PFSK-1 (cell line): ENCODE data around the gene HSPA13.

Experiments
- FOXP2 ChIP-seq: optimal IDR thresholded peaks from 2 replicates; pipeline ENCODE3; 2011; ENCODE audit warnings: borderline replicate concordance, control low read depth, inconsistent platforms; ENCODE audit not compliant: insufficient read depth; ENCODE audit errors: extremely low read length, extremely low read depth
- POLR2AphosphoS5 ChIP-seq: IDR thresholded peaks from 2 replicates; pipeline ENCODE4 v1.6.1; 2012; ENCODE audit warnings: low read depth, mild to moderate bottlenecking, control low read depth, low read length, moderate library complexity
- SIN3A ChIP-seq: IDR thresholded peaks from 2 replicates; pipeline ENCODE4 v1.6.1; 2012; ENCODE audit warnings: mild to moderate bottlenecking, low read length, moderate library complexity, borderline replicate concordance; ENCODE audit not compliant: insufficient read depth
- TAF1 ChIP-seq: IDR thresholded peaks from 2 replicates; pipeline ENCODE4 v1.6.1; 2012; ENCODE audit warnings: low read length, control low read depth, borderline replicate concordance; ENCODE audit not compliant: insufficient read depth
- TF ChIP-seq, protein P1 (sequence below), 2 experiments: IDR thresholded peaks; 2 replicates each; pipeline versions ENCODE4 v1.6.1 to v1.8.0; 2011 to 2012; ENCODE audit warnings: low read depth in 2 of 2, low read length in 2 of 2, control low read depth in 1 of 2, inconsistent platforms in 1 of 2, mild to moderate bottlenecking in 1 of 2, moderate library complexity in 1 of 2; ENCODE audit not compliant: insufficient read depth in 1 of 2

Gene HSPA13

DNA sequence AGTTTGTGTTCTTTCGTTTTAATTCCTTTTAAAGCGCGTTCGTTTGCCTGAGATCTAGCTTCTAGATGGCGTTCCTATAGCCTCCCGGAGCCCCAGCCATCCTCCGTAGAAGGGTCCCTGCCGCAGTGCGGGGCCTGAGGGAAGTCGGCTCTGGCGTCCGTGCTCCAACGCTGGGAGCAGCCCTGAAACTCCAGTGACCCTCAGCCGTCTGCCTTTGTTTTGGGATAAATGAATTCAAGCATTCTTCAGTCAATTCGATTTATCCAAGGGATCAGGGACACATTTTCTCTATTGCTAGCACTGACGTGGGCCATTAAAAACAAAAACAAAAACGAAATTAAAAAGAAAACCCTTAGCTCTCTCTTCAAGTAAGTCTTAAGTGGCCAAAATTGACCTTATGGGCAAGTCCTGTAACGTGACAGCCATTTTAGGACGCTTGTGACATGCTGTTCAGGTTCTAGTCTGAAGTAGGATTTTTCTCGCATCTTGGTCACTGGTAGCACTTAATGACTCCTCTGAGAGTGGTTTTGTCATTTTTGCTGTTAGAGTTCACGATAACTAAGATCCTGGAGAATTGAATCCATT, 742 bp upstream of the HSPA13 start:
- TF ChIP-seq POLR2AphosphoS5 (no peak), TAF1 (no peak), FOXP2 (no peak), SIN3A (no peak)
- TF ChIP-seq, protein P1, sequence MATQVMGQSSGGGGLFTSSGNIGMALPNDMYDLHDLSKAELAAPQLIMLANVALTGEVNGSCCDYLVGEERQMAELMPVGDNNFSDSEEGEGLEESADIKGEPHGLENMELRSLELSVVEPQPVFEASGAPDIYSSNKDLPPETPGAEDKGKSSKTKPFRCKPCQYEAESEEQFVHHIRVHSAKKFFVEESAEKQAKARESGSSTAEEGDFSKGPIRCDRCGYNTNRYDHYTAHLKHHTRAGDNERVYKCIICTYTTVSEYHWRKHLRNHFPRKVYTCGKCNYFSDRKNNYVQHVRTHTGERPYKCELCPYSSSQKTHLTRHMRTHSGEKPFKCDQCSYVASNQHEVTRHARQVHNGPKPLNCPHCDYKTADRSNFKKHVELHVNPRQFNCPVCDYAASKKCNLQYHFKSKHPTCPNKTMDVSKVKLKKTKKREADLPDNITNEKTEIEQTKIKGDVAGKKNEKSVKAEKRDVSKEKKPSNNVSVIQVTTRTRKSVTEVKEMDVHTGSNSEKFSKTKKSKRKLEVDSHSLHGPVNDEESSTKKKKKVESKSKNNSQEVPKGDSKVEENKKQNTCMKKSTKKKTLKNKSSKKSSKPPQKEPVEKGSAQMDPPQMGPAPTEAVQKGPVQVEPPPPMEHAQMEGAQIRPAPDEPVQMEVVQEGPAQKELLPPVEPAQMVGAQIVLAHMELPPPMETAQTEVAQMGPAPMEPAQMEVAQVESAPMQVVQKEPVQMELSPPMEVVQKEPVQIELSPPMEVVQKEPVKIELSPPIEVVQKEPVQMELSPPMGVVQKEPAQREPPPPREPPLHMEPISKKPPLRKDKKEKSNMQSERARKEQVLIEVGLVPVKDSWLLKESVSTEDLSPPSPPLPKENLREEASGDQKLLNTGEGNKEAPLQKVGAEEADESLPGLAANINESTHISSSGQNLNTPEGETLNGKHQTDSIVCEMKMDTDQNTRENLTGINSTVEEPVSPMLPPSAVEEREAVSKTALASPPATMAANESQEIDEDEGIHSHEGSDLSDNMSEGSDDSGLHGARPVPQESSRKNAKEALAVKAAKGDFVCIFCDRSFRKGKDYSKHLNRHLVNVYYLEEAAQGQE (IDR thresholded peaks at IDR 0.05; ENCODE audit: insufficient read depth in 1 of 2, low read depth in 2 of 2, low read length in 2 of 2) = no peak

DNA sequence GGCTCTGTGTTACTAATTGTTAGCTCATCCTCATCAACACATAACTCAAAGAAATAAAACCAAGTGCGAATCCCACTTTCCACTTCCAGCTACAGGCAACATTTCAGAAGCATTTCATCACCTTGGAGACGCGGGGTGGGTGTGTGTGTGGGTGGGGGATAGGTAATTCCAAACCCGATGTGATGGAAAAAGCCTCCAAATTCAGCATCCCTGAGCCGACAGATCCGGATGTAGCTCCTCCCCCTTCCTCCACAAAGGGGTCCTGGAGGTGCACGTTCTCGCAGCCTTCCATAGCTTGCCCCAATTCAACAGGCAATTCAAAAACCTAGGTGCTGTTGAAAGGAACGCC, 486 bp downstream of the HSPA13 start:
- TF ChIP-seq, protein P1 (IDR thresholded peaks at IDR 0.05; ENCODE audit: insufficient read depth in 1 of 2, low read depth in 2 of 2, low read length in 2 of 2) = no peak
- TF ChIP-seq SIN3A = 0 out of 2 replicates have a peak, but pooled peaks have one; percentile 46

DNA sequence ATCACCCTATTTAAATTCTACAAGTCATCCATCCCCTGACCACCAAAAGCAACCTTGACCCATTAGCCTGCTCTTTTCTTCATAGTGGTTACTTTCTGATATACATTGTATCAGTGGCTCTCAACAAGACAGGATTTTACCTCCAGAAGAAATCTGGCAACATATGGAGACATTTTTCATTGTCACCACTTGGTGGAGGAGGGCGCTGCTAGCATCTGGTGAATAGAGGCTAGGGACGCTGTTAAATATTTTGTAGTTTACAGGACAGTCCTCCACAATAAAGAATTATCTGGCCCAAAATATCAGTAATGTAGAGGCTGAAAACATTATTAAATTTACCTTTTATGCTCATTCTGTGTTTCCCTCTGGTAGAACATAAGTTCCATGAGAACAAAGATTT, 6.1 kb downstream of the HSPA13 start:
- TF ChIP-seq, protein P1 (IDR thresholded peaks at IDR 0.05; ENCODE audit: insufficient read depth in 1 of 2, low read depth in 2 of 2, low read length in 2 of 2) = no peak
- TF ChIP-seq POLR2AphosphoS5 (no peak), TAF1 (no peak), FOXP2 (no peak)

DNA sequence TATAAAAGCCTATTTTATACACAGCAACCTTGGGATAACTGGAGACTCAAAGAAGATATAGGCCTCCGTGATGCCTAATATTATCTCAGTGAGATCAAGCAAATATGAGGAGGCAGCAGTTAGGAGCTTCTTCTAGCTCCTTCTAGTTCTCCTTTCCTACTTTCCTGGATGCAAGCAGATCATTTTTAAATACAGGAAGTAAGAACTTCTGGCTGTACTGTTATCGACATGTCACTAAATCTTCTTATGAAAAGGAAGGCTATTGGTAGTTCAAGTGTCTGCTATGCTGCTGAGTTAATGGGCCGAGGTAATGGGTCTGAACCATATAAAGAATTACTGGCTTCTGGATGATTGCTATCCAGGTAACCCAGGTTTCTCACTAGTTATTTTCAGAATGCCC, 15.9 kb downstream of the HSPA13 start:
- TF ChIP-seq SIN3A (no peak), FOXP2 (no peak), POLR2AphosphoS5 (no peak), TAF1 (no peak)
- TF ChIP-seq, protein P1 (IDR thresholded peaks at IDR 0.05; ENCODE audit: insufficient read depth in 1 of 2, low read depth in 2 of 2, low read length in 2 of 2) = no peak

DNA sequence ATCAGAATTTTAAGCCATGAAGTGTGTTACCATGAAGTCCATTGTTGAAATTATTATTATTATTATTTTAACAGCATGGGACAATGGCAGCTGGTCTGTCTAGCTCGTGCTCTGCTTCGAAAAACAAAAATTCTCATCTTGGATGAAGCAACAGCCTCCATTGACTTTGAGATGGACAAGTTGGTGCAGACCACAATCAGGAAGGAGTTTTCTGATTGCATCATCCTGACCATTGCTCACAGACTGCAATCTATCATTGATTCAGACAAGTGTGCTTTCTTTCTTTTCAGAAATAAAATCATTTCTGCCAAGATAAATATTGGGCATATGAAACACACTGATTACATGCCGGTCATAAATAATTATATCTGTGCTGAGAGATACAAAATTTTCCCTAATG, 21.0 kb downstream of the HSPA13 start:
- TF ChIP-seq POLR2AphosphoS5 (no peak), SIN3A (no peak), TAF1 (no peak), FOXP2 (no peak)
- TF ChIP-seq, protein P1 (IDR thresholded peaks at IDR 0.05; ENCODE audit: insufficient read depth in 1 of 2, low read depth in 2 of 2, low read length in 2 of 2) = no peak
